Natural killer cell (primary cell): ENCODE results near the gene ARSI. TPM values are rescaled to one million over a fixed set of nuclear protein-coding genes. Genes with fewer than 3 reads are reported as not detected.

ENCODE experiments used
- ATAC-seq, 3 donors: fragments of 150-1000 bp in 2 of 3; fragments of 200-7000 bp in 1 of 3; cut with Tn5 transposase; 1 replicate in 1 of 3; 2 replicates in 2 of 3; pipeline ENCODE4 v1.10.0; 2021; ENCODE audit warnings: mild to moderate bottlenecking in 2 of 3, moderate library complexity in 2 of 3
- DNase-seq, 2 donors: peaks; one replicate each; pipeline versions ENCODE4 v3.0.0 to v3.0.0-alpha.2; 2013 to 2021; ENCODE audit warnings: mixed read lengths in 1 of 2
- H3K27ac ChIP-seq: one replicate; pipeline ENCODE4 v1.5.1; 2013; ENCODE audit warnings: mild to moderate bottlenecking, low read length
- H3K27me3 ChIP-seq: one replicate; pipeline ENCODE4 v1.6.1; 2013; ENCODE audit warnings: low read length; ENCODE audit not compliant: control insufficient read depth, insufficient read depth
- H3K36me3 ChIP-seq: one replicate; pipeline ENCODE4 v1.6.1; 2013; ENCODE audit warnings: low read length; ENCODE audit not compliant: control insufficient read depth, insufficient read depth
- H3K4me1 ChIP-seq: one replicate; pipeline ENCODE4 v1.6.1; 2013; ENCODE audit warnings: low read length; ENCODE audit not compliant: control insufficient read depth, insufficient read depth
- H3K4me3 ChIP-seq: one replicate; pipeline ENCODE4 v1.5.1; 2013; ENCODE audit warnings: low read length
- H3K9me3 ChIP-seq: one replicate; pipeline ENCODE4 v1.6.1; 2013; ENCODE audit warnings: low read length; ENCODE audit not compliant: control insufficient read depth, insufficient read depth
- H3K27ac Mint-ChIP-seq, 2 donors: one replicate each; pipeline ENCODE4 v1.8.0; 2022; ENCODE audit warnings: mild to moderate bottlenecking in 2 of 2, mixed read lengths in 2 of 2, moderate library complexity in 1 of 2
- H3K27me3 Mint-ChIP-seq, 2 donors: one replicate each; pipeline ENCODE4 v1.8.0; 2022; ENCODE audit warnings: low read depth in 2 of 2, mixed read lengths in 2 of 2
- H3K36me3 Mint-ChIP-seq: one replicate; pipeline ENCODE4 v1.8.0; 2022; ENCODE audit warnings: mixed read lengths
- H3K4me1 Mint-ChIP-seq, 2 donors: one replicate each; pipeline ENCODE4 v1.8.0; 2022; ENCODE audit warnings: mixed read lengths in 2 of 2
- H3K4me3 Mint-ChIP-seq: one replicate; pipeline ENCODE4 v1.8.0; 2022; ENCODE audit warnings: mild to moderate bottlenecking, moderate library complexity, mixed read lengths
- H3K9me3 Mint-ChIP-seq, 2 donors: one replicate each; pipeline ENCODE4 v1.8.0; 2022; ENCODE audit warnings: mixed read lengths in 2 of 2
- CTCF ChIP-seq: fragments of 200-600 bp; IDR thresholded peaks from one replicate; pipeline ENCODE4 v1.8.0; 2022; ENCODE audit warnings: antibody characterized with exemption
- WGBS: methylation state at CpG from one replicate; pipeline ENCODE4 v1.1.7; 2013; ENCODE audit warnings: missing lambda C conversion rate; ENCODE audit not compliant: insufficient coverage; 5-methylcytosine and 5-hydroxymethylcytosine counted together
- intact Hi-C: fragments of 100-400 bp; cut with micrococcal nuclease; formaldehyde crosslinking; loops from one replicate; pipeline ENCODE4 v1.14.2; 2022
- total RNA-seq, 4 donors: library from RNA; stranded (reverse); fragments of 120-200 nt in 1 of 4; gene quantifications; one replicate each; pipeline versions ENCODE4 v1.2.3 to v1.2.4, GENCODE V29; 2013 to 2022

Gene ARSI
- total RNA-seq, 3 donors from 2014 or later (not counting 1 experiment from before 2014, with no cell fraction given): 0.19 TPM; not detected in 2

- Mint-ChIP-seq H3K27me3 (peaks cover 0 to 4% of the 10 kb centered on the region in 2 donors), H3K27ac (no peak overlapping the region), H3K4me1 (no peaks in the 10 kb centered on the region), H3K4me3 (no peak overlapping the region), H3K9me3 (no peaks in the 10 kb centered on the region), H3K36me3 (no peaks in the 10 kb centered on the region)
- intact Hi-C loops: no loop called here
- H3K4me1 ChIP-seq: no peaks in the 10 kb centered on the region
- no peaks in the 10 kb centered on the region for H3K36me3 ChIP-seq
- no peaks in the 10 kb centered on the region for H3K27me3 ChIP-seq
- no peak overlapping the region for H3K27ac ChIP-seq
- H3K9me3 ChIP-seq: no peaks in the 10 kb centered on the region
- no peak for TF ChIP-seq CTCF
- DNase-seq (no peak), ATAC-seq (no peak)
- WGBS: 92% methylated on average over 3 of the region's 4 CpGs
- H3K4me3 ChIP-seq: no peak overlapping the region
Measured at GRCh38 chr5:150315245-150315644, 12.5 kb upstream of the ARSI start.

- 85% methylated on average over 6 of the region's 6 CpGs for WGBS
- no peaks in the 10 kb centered on the region for H3K9me3 ChIP-seq
- H3K4me3 ChIP-seq: no peak overlapping the region
- no peak for ATAC-seq
- H3K27ac Mint-ChIP-seq: no peak overlapping the region
- no peak for DNase-seq
- no peaks in the 10 kb centered on the region for H3K4me1 ChIP-seq
- H3K36me3 Mint-ChIP-seq: no peaks in the 10 kb centered on the region
- peaks cover 0 to 8% of the 10 kb centered on the region in 2 donors for H3K27me3 Mint-ChIP-seq
- intact Hi-C loops: no loop called here
- H3K4me1 Mint-ChIP-seq: no peaks in the 10 kb centered on the region
- no peaks in the 10 kb centered on the region for H3K36me3 ChIP-seq
- TF ChIP-seq CTCF: no peak
- no peak overlapping the region for H3K27ac ChIP-seq
- H3K4me3 Mint-ChIP-seq: no peak overlapping the region
- no peaks in the 10 kb centered on the region for H3K27me3 ChIP-seq
- H3K9me3 Mint-ChIP-seq: no peaks in the 10 kb centered on the region
Measured at GRCh38 chr5:150313921-150314716, 11.4 kb upstream of the ARSI start.

GRCh38 chr5:150313501-150313900, 10.8 kb upstream of the ARSI start:
- ATAC-seq (no peak), DNase-seq (no peak)
- Histone ChIP-seq H3K4me3 (no peak overlapping the region), H3K36me3 (no peaks in the 10 kb centered on the region), H3K9me3 (no peaks in the 10 kb centered on the region), H3K27ac (no peak overlapping the region), H3K27me3 (no peaks in the 10 kb centered on the region), H3K4me1 (no peaks in the 10 kb centered on the region)
- Mint-ChIP-seq H3K27me3 (peaks cover 0 to 8% of the 10 kb centered on the region in 2 donors), H3K27ac (no peak overlapping the region), H3K4me1 (no peaks in the 10 kb centered on the region), H3K9me3 (no peaks in the 10 kb centered on the region), H3K36me3 (no peaks in the 10 kb centered on the region), H3K4me3 (no peak overlapping the region)
- intact Hi-C loops: no loop called here
- WGBS: 79% methylated on average over 5 of the region's 6 CpGs
- TF ChIP-seq CTCF: no peak

- H3K36me3 Mint-ChIP-seq: no peaks in the 10 kb centered on the region
- intact Hi-C loops: no loop called here
- H3K4me1 Mint-ChIP-seq: no peaks in the 10 kb centered on the region
- no peaks in the 10 kb centered on the region for H3K9me3 Mint-ChIP-seq
- no peak for DNase-seq
- TF ChIP-seq CTCF: no peak
- H3K4me1 ChIP-seq: no peaks in the 10 kb centered on the region
- no peak overlapping the region for H3K27ac Mint-ChIP-seq
- H3K27me3 Mint-ChIP-seq: peaks cover 0 to 8% of the 10 kb centered on the region in 2 donors
- no peak for ATAC-seq
- no peak overlapping the region for H3K27ac ChIP-seq
- no peaks in the 10 kb centered on the region for H3K36me3 ChIP-seq
- H3K9me3 ChIP-seq: no peaks in the 10 kb centered on the region
- no peak overlapping the region for H3K4me3 Mint-ChIP-seq
- WGBS: 89% methylated on average over 6 of the region's 6 CpGs
- no peaks in the 10 kb centered on the region for H3K27me3 ChIP-seq
- H3K4me3 ChIP-seq: no peak overlapping the region
Measured at GRCh38 chr5:150312518-150312917, 9.8 kb upstream of the ARSI start.
